K562 (cell line): ENCODE results near the gene ABHD5. TPM values are rescaled to one million over a fixed set of nuclear protein-coding genes. Genes with fewer than 3 reads are reported as not detected.

Source experiments
- ATAC-seq: fragments of 200-7000 bp; cut with Tn5 transposase; 3 replicates; pipeline ENCODE4 v1.9.1; 2020; ENCODE audit warnings: moderate library complexity
- BruUV-seq: library from RNA; stranded (reverse); fragments of 400-500 nt; replicated peaks from 2 replicates; lab custom pipeline; 2021; lab: Mats Ljungman, UMichigan
- CTCF ChIA-PET: fragments of 300-600 bp; formaldehyde crosslinking; extraction: SDS; loops from one replicate; lab custom pipeline; 2021; ENCODE audit warnings: low intra/inter-chr PET ratio; lab: Yijun Ruan, JAX
- POLR2A ChIA-PET: fragments of 300-600, 350-650 bp; sonication (Branson Sonifier 250); formaldehyde crosslinking; extraction: SDS; loops from one replicate; lab custom pipeline; 2021; ENCODE audit warnings: antibody characterized with exemption, inconsistent platforms; lab: Yijun Ruan, JAX
- DNase-seq, 4 experiments: peaks; one replicate each; pipeline versions ENCODE4 v3.0.0 to v3.0.0-alpha.2; 2011 to 2018; ENCODE audit warnings: low spot score in 3 of 4, mixed read lengths in 3 of 4; ENCODE audit errors: extremely low read depth in 1 of 4
- FAIRE-seq: peaks from 2 replicates; lab custom pipeline; 2011; peaks lifted over from hg19 to GRCh38; lab: Jason Lieb, UNC
- H2AFZ ChIP-seq: 2 replicates; pipeline ENCODE4 v1.6.0; 2011; ENCODE audit warnings: low read depth, low read length, control low read depth, inconsistent platforms
- H3K27ac ChIP-seq: fragments of 200-600 bp; 3 replicates; pipeline ENCODE4 v1.8.0; 2011; ENCODE audit warnings: low read depth, mild to moderate bottlenecking, control low read depth, inconsistent platforms, low read length, moderate library complexity, mixed read lengths; ENCODE audit errors: extremely low read depth
- H3K27me3 ChIP-seq, 2 experiments: fragments of 300-600 bp in 1 of 2; 2 replicates in 1 of 2; 3 replicates in 1 of 2; pipeline versions ENCODE4 v1.6.0 to v1.8.0; 2011; ENCODE audit warnings: inconsistent platforms in 2 of 2, low read length in 2 of 2, mild to moderate bottlenecking in 1 of 2, mixed read lengths in 1 of 2, moderate library complexity in 1 of 2; ENCODE audit not compliant: control insufficient read depth in 2 of 2, insufficient read depth in 2 of 2
- H3K36me3 ChIP-seq: fragments of 300-600 bp; 3 replicates; pipeline ENCODE4 v1.8.0; 2011; ENCODE audit warnings: mild to moderate bottlenecking, low read length, inconsistent platforms; ENCODE audit not compliant: control insufficient read depth, insufficient read depth
- H3K4me1 ChIP-seq, 2 experiments: fragments of 200-600 bp in 1 of 2; replicated peaks in 1 of 2; 2 replicates in 1 of 2; 3 replicates in 1 of 2; pipeline versions ENCODE4 v1.5.1 to v1.8.0; 2011; ENCODE audit warnings: inconsistent platforms in 2 of 2, low read length in 2 of 2, mild to moderate bottlenecking in 1 of 2, mixed read lengths in 1 of 2, moderate library complexity in 1 of 2; ENCODE audit not compliant: control insufficient read depth in 2 of 2, insufficient read depth in 2 of 2
- H3K4me2 ChIP-seq: 2 replicates; pipeline ENCODE4 v1.6.1; 2011; ENCODE audit warnings: low read length, control low read depth, inconsistent platforms, mixed read lengths; ENCODE audit not compliant: insufficient read depth
- H3K4me3 ChIP-seq: fragments of 200-600 bp; sonication (generic), shearing (Covaris generic); 2 replicates; pipeline ENCODE4 v1.5.1; 2016; ENCODE audit warnings: control low read depth, inconsistent platforms
- H3K79me2 ChIP-seq: fragments of 200-600 bp; 3 replicates; pipeline ENCODE4 v1.8.0; 2011; ENCODE audit warnings: low read length, inconsistent platforms; ENCODE audit not compliant: control insufficient read depth, insufficient read depth
- H3K9ac ChIP-seq, 2 experiments: 2 replicates each; pipeline versions ENCODE4 v1.6.0 to v1.6.1; 2011; ENCODE audit warnings: low read depth in 2 of 2, low read length in 2 of 2, control low read depth in 1 of 2, inconsistent platforms in 1 of 2, mild to moderate bottlenecking in 1 of 2, mixed read lengths in 1 of 2; ENCODE audit not compliant: insufficient read depth in 1 of 2
- H3K9me1 ChIP-seq: one replicate; pipeline ENCODE4 v1.6.0; 2011; ENCODE audit warnings: inconsistent platforms, mild to moderate bottlenecking, low read length, moderate library complexity; ENCODE audit not compliant: control insufficient read depth, insufficient read depth
- H3K9me3 ChIP-seq: replicated peaks from 2 replicates; pipeline ENCODE4 v1.5.1; 2011; ENCODE audit warnings: low read depth, low read length, inconsistent platforms; ENCODE audit not compliant: control insufficient read depth, insufficient read depth
- H4K20me1 ChIP-seq: replicated peaks from 2 replicates; pipeline ENCODE4 v1.6.1; 2011; ENCODE audit warnings: low read length, inconsistent platforms, mixed read lengths; ENCODE audit not compliant: control insufficient read depth, insufficient read depth
- CLOCK ChIP-seq: fragments of 250-450 bp; sonication (Bioruptor Pico); IDR thresholded peaks from 2 replicates; pipeline ENCODE4 v1.4.0; 2020; ENCODE audit warnings: mild to moderate bottlenecking, moderate library complexity, borderline replicate concordance
- COPS2 ChIP-seq: fragments of 450-650 bp; conservative IDR thresholded peaks from 2 replicates; pipeline ENCODE4 v1.6.1; 2016; ENCODE audit warnings: mild to moderate bottlenecking, moderate library complexity
- FOXP4 ChIP-seq: sonication (generic); formaldehyde crosslinking; IDR thresholded peaks from 2 replicates; pipeline ENCODE4 v1.8.0; 2022; ENCODE audit warnings: mild to moderate bottlenecking, missing genetic modification reagents, borderline replicate concordance
- HMGN3 ChIP-seq: IDR thresholded peaks from 2 replicates; pipeline ENCODE4 v1.6.1; 2011; ENCODE audit warnings: borderline replicate concordance, low read depth, mild to moderate bottlenecking, mixed read lengths, low read length; ENCODE audit not compliant: insufficient read length; ENCODE audit errors: extremely low read depth
- NFIC ChIP-seq: fragments of 450-650 bp; IDR thresholded peaks from 2 replicates; pipeline ENCODE4 v1.6.1; 2017; ENCODE audit warnings: mild to moderate bottlenecking, inconsistent platforms
- RBM22 ChIP-seq: fragments of 200-400 bp; formaldehyde crosslinking; IDR thresholded peaks from 2 replicates; pipeline ENCODE4 v1.6.1; 2018; ENCODE audit warnings: low read length, low read depth; ENCODE audit not compliant: poor library complexity, severe bottlenecking
- ZBTB8A ChIP-seq: fragments of 450-650 bp; IDR thresholded peaks from 2 replicates; pipeline ENCODE4 v1.6.1; 2018; ENCODE audit warnings: mild to moderate bottlenecking, moderate library complexity; ENCODE audit not compliant: partially characterized antibody
- ZKSCAN3 ChIP-seq: fragments of 250-450 bp; sonication (Bioruptor Pico); IDR thresholded peaks from 2 replicates; pipeline ENCODE4 v1.4.0; 2020
- ZNF12 ChIP-seq: sonication (generic); formaldehyde crosslinking; IDR thresholded peaks from 2 replicates; pipeline ENCODE4 v1.4.0; 2020; ENCODE audit warnings: mild to moderate bottlenecking, missing genetic modification reagents
- ZNF212 ChIP-seq: fragments of 450-650 bp; formaldehyde crosslinking; IDR thresholded peaks from 2 replicates; pipeline ENCODE4 v1.4.0; 2020; ENCODE audit warnings: mild to moderate bottlenecking
- ZNF311 ChIP-seq: fragments of 250-450 bp; sonication (Bioruptor Pico); IDR thresholded peaks from 2 replicates; pipeline ENCODE4 v1.4.0; 2020; ENCODE audit warnings: mild to moderate bottlenecking, moderate library complexity
- ZNF79 ChIP-seq: fragments of 250-450 bp; sonication (Bioruptor Pico); IDR thresholded peaks from 2 replicates; pipeline ENCODE4 v1.4.0; 2020; ENCODE audit warnings: low read depth, mild to moderate bottlenecking, moderate library complexity
- whole genome bisulfite sequencing: fragments of 100-300 bp; shearing (Covaris generic); methylation state at CpG from one replicate; pipeline ENCODE4 v1.1.6; 2016; ENCODE audit warnings: low coverage, mixed read lengths; ENCODE audit not compliant: insufficient coverage; ENCODE audit errors: missing lambda C conversion rate; 5-methylcytosine and 5-hydroxymethylcytosine counted together
- in situ Hi-C: fragments of 300-500 bp; cut with MboI; formaldehyde crosslinking; loops from 4 replicates; pipeline ENCODE4 v1.15.0; 2018; ENCODE audit warnings: inconsistent platforms, mixed read lengths
- intact Hi-C: fragments of 100-400 bp; cut with micrococcal nuclease; formaldehyde crosslinking; loops from 2 replicates; pipeline ENCODE4 v1.14.2; 2022
- polyA plus RNA-seq, 8 experiments: library from polyadenylated mRNA; depleted of rRNA in 4 of 8; stranded (reverse) in 5 of 8; unstranded in 3 of 8; fragments of >200 nt; fragmentation: Nextera tagmentation in 2 of 8; fragmentation: Illumina TruSeq in 1 of 8; extraction: Ambion mirVana in 2 of 8; extraction: Trizol in 1 of 8; gene quantifications; 2 replicates each; pipeline versions ENCODE4 v1.2.1 to v1.2.3, GENCODE V29; 2011 to 2014; ENCODE audit warnings: inconsistent platforms in 1 of 8, missing spikeins in 1 of 8
- total RNA-seq, 7 experiments: library from RNA; depleted of rRNA in 6 of 7; stranded (reverse); fragments of >200 nt in 6 of 7; fragmentation: Illumina TruSeq in 2 of 7; extraction: Trizol in 2 of 7; gene quantifications; 2 replicates each; pipeline versions ENCODE4 v1.2.1 to v1.2.3, GENCODE V29; 2011 to 2021; ENCODE audit warnings: low replicate concordance in 1 of 7
- TF ChIP-seq, protein P1 (sequence below): fragments of 450-650 bp; IDR thresholded peaks from 2 replicates; pipeline ENCODE4 v1.6.1; 2018; ENCODE audit warnings: mild to moderate bottlenecking, low read depth; ENCODE audit not compliant: partially characterized antibody
- TF ChIP-seq, protein P2 (sequence below): fragments of 450-650 bp; IDR thresholded peaks from 2 replicates; pipeline ENCODE4 v1.6.1; 2016; ENCODE audit warnings: mild to moderate bottlenecking

ABHD5 gene
- total and polyA plus RNA-seq, 9 of the 15 experiments (the other 6 are each of a cell fraction or from before 2014, with no cell fraction given), result 27.8 to 61.7 (median 39.9) TPM

DNA sequence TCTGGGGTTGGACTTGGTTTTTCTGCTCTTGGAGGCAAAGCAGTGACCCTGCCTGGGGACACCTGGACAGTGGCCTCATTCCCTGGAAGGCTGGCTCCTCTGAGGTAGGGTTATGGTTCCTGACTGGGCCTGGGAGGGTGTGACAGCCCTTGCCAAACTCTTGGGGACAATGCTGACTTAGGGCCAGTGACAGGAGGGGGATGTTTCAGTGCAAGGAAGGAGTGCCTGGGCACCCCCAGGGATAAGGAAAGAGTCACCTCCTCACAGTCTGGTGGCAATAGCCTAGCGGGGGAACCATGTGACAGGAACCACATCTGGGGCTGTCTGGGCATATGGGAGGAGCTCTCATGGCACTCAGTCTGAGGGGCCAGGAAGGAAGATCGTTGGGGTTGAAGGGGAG lies 91.8 kb downstream of the ABHD5 start:
- Histone ChIP-seq H3K27me3 (peaks cover 16 to 42% of the 10 kb centered on the region in 2 experiments), H3K9me1 (no peaks in the 10 kb centered on the region), H3K4me1 (no peaks in the 10 kb centered on the region), H4K20me1 (0 out of 2 replicates have a peak, but pooled peaks cover 4% of the 10 kb centered on the region), H3K36me3 (no peaks in the 10 kb centered on the region), H3K9me3 (no peaks in the 10 kb centered on the region), H3K9ac (no peak overlapping the region; a peak in 1 of 4 replicates), H3K4me3 (no peak overlapping the region), H3K79me2 (no peaks in the 10 kb centered on the region), H2AFZ (no peak overlapping the region), H3K4me2 (no peak overlapping the region), H3K27ac (no peak overlapping the region)
- FAIRE-seq, result no peak
- DNase-seq, result no peak
- CTCF ChIA-PET, result no interaction called here
- BruUV-seq, result no TSS peak
- 3% methylated on average over 2 of the region's 2 CpGs for WGBS
- intact Hi-C loops (no loop called here), in situ Hi-C loops (no loop called here)
- no peak for ATAC-seq
- POLR2A ChIA-PET, result interaction anchor here (1.6 to 2.2 kb wide), 2 partner anchors 10 to 15 kb away, joined by 6 read pairs; no protein-coding TSS in a partner anchor
- TF ChIP-seq ZNF12 (CRISPR knock-in tag), result no peak
- TF ChIP-seq HMGN3, result no peak
- no peak for TF ChIP-seq ZBTB8A
- no peak for TF ChIP-seq ZNF79 (CRISPR knock-in tag)
- TF ChIP-seq, protein P1, sequence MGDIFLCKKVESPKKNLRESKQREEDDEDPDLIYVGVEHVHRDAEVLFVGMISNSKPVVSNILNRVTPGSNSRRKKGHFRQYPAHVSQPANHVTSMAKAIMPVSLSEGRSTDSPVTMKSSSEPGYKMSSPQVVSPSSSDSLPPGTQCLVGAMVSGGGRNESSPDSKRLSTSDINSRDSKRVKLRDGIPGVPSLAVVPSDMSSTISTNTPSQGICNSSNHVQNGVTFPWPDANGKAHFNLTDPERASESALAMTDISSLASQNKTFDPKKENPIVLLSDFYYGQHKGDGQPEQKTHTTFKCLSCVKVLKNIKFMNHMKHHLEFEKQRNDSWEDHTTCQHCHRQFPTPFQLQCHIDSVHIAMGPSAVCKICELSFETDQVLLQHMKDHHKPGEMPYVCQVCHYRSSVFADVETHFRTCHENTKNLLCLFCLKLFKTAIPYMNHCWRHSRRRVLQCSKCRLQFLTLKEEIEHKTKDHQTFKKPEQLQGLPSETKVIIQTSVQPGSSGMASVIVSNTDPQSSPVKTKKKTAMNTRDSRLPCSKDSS, result no peak
- TF ChIP-seq NFIC, result no peak
- no peak for TF ChIP-seq ZKSCAN3 (CRISPR knock-in tag)
- TF ChIP-seq, protein P2, sequence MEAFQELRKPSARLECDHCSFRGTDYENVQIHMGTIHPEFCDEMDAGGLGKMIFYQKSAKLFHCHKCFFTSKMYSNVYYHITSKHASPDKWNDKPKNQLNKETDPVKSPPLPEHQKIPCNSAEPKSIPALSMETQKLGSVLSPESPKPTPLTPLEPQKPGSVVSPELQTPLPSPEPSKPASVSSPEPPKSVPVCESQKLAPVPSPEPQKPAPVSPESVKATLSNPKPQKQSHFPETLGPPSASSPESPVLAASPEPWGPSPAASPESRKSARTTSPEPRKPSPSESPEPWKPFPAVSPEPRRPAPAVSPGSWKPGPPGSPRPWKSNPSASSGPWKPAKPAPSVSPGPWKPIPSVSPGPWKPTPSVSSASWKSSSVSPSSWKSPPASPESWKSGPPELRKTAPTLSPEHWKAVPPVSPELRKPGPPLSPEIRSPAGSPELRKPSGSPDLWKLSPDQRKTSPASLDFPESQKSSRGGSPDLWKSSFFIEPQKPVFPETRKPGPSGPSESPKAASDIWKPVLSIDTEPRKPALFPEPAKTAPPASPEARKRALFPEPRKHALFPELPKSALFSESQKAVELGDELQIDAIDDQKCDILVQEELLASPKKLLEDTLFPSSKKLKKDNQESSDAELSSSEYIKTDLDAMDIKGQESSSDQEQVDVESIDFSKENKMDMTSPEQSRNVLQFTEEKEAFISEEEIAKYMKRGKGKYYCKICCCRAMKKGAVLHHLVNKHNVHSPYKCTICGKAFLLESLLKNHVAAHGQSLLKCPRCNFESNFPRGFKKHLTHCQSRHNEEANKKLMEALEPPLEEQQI, result no peak
- no peak for TF ChIP-seq ZNF311 (CRISPR knock-in tag)
- no peak for TF ChIP-seq ZNF212 (CRISPR knock-in tag)
- TF ChIP-seq COPS2, result no peak
- TF ChIP-seq CLOCK, result no peak
- no peak for TF ChIP-seq RBM22
- no peak for TF ChIP-seq FOXP4 (CRISPR knock-in tag)
